Epidermal melanocyte (primary cell): ENCODE measurements around the gene NOXO1.
"Not testable (repeated sequence)": the region's sequence is repeated elsewhere in the genome, so short reads cannot be mapped to it uniquely, and the experiment has no call there.

Source experiments
- DNase-seq: peaks from one replicate; pipeline ENCODE4 v3.0.0; 2011; ENCODE audit warnings: low spot score; ENCODE audit not compliant: insufficient read length

Gene NOXO1

DNA sequence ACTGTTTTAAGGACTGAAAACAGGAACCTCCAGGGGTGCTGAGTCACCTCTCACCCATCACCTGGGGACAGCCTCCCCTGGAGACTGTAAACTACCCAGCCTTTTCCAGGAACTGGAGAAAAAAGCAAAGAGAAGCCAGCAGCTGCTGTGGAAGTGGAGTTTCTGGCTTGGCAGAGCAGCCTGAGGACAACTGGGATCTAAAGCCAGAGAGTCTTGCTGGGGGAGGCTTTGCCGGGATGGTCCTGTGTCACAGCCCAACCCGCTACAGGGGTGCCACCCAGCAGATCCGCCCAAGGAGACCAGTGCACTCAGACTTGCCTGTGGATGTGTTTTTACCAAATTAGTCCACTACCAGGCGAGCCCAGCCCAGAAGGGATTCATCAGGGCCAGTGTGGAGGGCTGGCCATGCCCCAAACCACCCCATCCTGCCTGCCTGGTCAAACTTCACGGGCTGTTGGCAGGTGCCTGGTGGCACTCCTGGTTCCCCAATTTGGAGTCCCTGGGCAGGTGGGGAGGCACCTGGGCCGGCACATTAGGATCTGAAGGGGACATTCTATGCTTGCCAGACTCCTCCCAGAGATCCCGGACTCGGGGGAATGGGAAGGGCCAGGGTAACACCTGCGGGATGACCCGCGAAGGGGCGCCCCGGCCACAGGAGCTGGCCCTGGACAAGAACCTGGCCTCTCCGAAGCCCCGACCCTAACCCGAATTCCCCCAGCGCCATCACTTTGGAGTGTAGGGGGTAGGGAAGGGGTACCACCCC lies 39.0 kb downstream of the NOXO1 start:
- no peak for DNase-seq

DNA sequence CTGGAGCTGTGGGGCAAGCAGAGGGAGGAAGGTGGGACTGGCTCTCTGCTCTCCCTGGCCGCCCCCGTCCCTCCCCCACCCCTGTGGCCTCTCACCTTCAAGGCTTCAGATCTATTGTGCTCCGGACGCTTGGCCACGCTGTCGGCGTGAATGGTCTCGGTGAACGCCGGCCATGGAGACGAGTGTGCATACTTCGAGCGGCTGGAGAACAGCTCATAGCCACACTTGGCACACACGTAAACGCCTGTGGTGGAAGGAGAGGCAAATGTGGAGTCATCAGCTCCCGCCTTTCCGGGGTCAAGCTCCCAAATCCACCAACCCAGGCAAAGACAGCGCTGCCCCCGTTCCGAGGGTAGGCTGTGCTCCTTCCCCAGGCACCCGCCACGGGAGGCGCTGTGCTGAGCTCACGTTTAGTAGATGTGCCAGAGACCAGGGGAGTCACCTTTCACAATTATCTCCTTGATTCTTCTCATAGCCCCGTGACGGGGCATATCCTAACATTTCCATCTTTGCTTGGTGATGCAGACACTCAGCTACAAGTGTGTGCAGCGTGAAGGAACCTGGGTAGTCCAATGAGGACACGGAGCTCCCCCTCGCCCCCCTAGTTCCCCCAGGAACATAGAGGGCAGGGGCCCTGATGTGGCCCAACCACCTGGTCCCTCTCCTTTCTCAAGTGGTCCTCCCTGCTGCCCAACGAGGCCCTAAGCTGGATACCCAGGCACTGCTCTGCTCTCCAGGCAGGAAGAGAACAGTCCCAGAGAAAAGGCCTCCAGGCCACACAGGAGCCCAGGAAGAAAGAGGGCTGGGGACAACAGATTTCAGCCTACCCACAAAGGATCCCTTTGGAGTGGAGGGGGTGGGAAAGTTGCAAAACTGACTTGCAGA lies 39.9 kb downstream of the NOXO1 start:
- no peak for DNase-seq

DNA sequence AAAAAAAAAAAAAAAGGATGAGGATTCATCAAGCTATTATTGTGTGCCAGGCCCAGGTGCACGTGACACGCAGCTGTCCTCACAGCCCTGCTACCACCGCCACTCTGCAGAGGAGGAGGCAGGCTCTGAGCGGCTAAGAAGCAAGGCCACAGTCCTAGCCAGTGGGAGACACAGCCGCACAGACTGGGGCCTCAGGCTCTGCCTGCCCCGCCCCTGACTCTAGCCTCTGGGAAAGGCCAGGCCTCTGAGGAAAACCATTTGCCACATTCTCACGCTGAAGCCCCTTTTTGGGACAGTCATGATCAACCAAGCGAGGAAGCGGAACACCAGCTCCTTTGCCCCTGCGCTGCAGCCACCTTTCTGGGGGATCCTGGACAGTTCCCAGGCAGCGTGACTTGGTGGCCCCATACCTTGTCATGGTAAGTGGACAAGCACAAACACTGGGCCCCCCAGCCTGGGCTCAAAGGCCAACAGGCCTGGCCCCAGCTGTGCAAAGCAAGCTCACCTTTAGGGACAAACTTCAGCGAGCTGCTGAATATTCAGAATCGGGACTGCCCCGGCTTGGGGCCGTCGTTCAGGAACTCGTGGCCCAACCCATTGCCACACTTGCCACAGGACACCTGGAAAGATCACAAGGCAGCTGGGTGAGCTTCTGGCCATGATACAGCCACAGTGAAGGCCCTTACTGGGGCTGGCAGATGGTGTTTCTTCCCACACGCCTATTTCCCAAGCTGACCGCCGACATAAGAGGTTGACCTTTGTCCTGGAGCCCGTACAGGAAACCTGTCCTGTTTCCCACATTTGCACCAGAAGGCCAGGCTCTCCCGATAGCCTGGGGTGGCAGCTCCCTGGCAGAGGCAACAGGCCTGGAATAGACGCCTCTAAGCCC lies 40.8 kb downstream of the NOXO1 start:
- DNase-seq = no peak

DNA sequence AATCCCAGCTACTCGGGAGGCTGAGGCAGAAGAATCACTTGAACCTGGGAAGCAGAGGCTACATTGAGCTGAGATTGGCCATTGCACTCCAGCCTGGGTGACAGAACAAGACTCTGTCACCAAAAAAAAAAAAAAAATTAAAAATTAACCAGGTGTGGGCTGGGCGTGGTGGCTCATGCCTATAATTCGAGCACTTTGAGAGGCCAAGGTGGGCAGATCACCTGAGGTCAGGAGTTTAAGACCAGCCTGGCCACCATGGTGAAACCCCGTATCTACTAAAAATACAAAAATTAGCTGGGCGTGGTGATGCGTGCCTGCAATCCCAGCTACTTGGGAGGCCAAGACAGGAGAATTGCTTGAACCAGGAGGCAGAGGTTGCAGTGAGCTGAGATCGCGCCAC lies 41.4 kb downstream of the NOXO1 start:
- DNase-seq = not testable (repeated sequence)

DNA sequence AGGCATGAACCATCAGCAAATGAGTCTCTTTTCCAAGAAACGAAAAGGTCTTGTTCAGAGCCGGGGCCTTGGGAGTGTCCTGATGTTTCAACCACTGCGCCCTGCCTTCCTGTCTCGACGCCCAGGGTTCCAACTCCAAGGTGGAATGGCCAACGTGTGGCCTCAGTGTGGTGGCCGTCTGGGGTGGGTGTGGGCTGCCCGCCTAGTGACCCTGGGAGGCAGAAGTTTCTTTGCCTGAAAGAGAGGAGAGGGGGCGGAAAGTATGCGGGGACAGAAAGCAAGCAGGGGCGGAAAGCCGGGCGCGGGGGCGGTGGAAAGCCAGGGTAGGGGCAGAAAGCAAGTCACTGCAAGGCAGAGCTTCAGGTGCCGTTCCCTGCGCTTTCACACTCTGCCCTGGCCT lies 42.4 kb downstream of the NOXO1 start:
- DNase-seq = no peak

DNA sequence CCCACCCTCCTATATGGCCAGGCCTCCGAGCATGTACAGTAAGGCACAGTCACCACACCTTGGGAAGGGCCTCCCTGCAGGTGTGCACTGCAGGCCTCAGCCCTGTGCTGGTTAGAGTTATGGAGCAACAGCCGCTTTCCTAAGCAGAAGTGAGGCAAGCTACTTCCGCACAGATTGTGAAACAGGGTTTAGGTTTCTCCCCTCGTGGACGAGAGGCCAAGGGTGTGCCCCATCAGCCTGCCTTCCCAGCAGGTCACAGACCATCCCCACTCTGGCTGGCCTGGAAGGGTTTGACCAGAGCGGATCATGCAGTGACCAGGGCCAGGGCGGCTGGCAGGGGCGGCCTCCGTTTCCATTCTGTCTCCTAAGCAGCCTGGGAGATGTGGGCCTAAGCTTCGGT lies 43.0 kb downstream of the NOXO1 start:
- DNase-seq = no peak

DNA sequence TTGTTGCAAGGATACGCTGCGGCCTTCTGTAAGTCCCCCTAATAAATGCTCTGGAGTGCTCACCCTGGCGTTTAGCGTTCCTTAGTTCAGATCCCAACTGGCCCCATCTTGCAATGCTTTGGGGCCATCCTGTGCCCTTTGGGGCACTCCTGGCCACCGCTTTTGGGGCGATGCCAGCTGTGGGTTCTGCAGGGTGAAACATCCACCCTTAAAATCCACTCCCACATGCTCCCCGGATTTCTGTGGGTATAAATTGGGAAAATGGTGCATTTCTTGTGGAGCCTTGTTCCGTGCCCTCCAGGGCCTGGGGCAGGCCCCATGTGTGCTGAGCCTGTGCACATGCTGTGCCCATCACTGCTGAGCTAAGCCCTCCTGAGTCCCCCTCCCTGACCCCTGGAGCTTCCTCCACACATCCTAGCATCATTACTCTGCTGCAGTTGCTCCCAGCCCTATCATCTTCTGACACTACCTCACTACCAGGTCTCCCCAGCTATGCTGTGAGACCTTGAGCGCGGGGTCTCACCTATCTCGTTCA lies 44.3 kb downstream of the NOXO1 start:
- no peak for DNase-seq

DNA sequence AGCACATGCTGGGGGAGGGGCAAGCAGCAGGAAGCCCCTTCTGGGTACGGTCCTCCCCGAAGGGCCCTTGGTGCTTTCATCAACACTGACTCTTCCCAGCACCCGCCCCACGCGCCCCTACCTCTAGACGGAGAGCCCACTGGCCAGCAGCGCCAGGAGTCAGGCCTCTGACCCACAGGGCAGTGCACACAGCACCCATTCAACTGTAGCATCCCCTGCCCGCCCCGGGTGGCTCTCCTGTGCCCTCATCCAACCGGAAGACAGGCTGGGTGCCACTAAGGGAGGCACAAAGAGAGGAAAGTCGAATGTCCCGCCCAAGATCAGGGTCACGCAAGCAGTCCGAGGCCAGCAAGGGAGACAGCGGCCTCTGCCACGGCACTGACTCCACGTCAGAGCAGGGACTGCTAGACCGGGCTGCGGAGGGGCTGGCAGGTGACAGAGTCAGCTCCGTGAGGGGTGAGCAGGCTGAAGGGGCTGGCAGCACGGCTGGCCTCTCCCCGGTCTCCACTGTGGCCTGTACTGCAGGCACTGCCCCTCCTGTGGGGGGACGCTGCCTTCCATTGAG lies 48.1 kb downstream of the NOXO1 start:
- no peak for DNase-seq

DNA sequence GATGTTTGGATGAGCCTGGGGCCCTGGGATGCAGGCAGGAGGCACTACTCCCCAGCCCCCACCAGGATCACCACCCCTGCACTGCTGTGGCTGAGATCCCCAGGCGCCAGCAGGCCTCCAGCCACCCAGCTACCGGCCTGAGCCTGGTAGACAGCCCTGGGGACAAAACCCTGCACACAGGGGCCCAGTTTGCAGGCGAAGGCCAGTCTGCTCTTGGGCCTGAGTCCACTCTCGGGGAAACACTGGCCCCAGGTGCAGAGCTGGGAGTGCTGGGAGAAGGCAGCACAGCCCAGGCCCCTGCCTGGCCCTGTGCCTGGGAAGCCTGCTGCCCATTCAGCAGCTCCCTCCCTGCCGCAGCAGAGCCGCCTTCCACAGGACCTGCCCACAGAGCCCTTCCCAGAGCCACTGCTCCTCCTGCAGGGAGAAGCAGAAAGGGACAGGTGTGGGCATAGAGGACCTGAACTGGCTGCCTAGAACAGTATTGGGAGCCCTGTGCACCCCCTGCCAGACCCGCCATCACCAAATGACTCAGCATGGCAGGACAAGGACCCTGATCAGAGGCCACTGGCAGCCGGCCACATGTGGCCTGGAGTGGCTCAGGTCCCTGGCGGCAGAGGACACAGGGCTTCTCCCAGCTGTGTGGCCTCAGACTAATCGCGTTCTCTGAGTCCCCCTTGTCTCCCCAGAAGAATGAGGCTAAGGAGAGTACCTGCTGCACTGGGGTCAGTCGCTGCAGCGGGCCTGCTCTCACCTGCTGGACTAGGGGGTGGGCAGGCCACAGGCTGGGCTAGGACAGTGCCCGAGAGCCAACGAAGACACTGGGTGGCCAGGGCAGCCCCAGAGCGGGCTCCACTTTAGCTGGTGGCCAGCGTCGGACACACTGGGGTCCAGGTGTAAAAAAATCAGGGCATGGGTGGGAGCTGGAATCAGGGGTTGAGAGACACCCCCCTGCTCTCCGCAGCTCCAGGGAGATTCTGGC lies 48.9 kb downstream of the NOXO1 start:
- no peak for DNase-seq

DNA sequence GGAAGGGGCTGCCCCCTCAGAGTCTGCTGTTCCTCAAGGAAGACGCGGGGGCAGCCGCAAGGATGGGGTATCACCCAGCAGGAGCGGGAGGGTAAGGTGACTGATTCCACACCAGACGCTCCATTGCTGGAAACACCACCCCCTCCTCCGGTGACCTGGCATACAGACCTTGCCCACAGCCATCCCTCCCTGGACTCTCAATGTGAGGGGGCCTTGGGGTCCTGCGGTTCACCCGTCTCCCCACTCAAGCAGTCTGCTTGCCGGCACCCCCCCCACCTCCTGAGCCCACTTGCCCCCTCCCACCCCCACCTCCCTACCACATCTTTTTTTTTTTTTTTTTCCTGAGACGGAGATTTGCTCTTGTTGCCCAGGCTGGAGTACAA lies 50.9 kb downstream of the NOXO1 start:
- DNase-seq = no peak

DNA sequence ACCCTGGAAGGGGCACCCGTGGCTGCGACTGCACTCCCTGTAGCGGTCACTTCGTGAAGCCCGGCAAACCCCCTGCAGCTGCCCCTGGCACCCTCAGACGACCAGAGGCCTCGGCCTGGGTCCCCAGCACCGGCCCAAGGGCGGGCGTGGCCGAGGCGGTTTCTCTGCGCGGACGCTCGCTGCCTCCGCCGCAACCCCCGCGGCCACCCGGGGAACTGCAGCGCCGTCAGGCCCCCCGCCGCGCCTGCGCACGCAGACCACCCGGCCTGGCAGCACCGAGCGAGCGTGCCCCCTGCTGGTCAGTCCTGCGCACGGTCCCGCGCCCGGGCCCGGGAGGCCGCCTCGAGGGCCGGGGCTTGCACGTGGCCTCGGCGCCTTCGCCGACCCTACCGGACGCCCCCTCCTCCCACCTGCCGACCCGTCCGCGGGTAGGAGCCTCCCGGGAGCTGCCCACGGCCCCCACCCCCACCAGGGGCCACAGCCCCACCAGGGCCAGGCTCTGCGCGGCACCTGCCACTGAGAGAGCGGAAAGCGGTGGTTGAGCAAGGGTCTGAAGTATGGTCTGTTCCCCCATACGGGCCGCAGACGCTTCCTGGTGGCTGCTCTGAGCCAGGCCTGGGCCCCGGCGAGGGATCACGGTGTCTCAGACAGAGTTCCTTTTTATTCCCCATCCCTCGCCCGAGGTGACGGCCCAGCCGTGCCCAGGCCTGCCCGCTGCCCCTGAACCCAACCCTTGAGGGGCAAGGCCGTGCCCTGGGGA lies 51.5 kb downstream of the NOXO1 start:
- DNase-seq = peak; percentile 83

DNA sequence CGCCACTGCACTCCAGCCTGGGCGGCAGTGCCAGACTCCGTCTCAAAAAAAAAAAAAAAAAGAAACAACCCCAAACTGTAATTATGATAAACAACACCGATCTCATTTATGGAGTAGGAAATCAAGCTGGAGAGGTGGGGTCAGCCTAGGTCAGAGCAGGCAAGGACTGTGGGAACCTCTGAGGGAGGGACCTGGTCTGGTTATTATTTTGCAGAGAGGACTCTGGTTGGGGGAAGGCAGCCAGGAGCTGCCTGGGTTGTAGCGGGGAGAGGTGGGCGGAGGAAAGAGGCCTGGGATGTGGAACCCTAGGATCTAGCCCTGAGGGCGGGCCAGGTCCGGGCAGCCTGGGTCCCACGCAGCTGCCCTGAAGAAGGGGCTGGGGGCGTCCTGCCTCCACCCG lies 52.2 kb downstream of the NOXO1 start:
- DNase-seq = no peak
